Parathyroid adenoma (tissue), 2 donors: ENCODE data around the gene GALNT10.

Source experiments
- H2AFZ ChIP-seq: fragments of 300-600 bp; sonication (generic); one replicate; pipeline ENCODE4 v1.7.0; 2017; ENCODE audit warnings: antibody characterized with exemption, mild to moderate bottlenecking
- H3K27ac ChIP-seq: fragments of 300-600 bp; sonication (generic); one replicate; pipeline ENCODE4 v1.7.0; 2017
- H3K27me3 ChIP-seq: fragments of 300-600 bp; sonication (generic); one replicate; pipeline ENCODE4 v1.7.0; 2017; ENCODE audit warnings: low read length; ENCODE audit not compliant: control insufficient read depth, insufficient read depth
- H3K36me3 ChIP-seq: fragments of 300-600 bp; sonication (generic); one replicate; pipeline ENCODE4 v1.7.0; 2017; ENCODE audit warnings: low read length; ENCODE audit not compliant: control insufficient read depth, insufficient read depth
- H3K4me1 ChIP-seq: fragments of 300-600 bp; sonication (generic); one replicate; pipeline ENCODE4 v1.7.0; 2017; ENCODE audit warnings: control low read depth
- H3K4me2 ChIP-seq: fragments of 300-600 bp; sonication (generic); one replicate; pipeline ENCODE4 v1.7.0; 2017; ENCODE audit warnings: low read length
- H3K4me3 ChIP-seq: fragments of 300-600 bp; sonication (generic); one replicate; pipeline ENCODE4 v1.7.0; 2017; ENCODE audit warnings: low read depth, low read length
- H3K79me2 ChIP-seq: fragments of 300-600 bp; sonication (generic); one replicate; pipeline ENCODE4 v1.7.0; 2017; ENCODE audit warnings: control low read depth
- H3K9ac ChIP-seq: fragments of 300-600 bp; sonication (generic); one replicate; pipeline ENCODE4 v1.7.0; 2017; ENCODE audit warnings: mild to moderate bottlenecking
- H3K9me3 ChIP-seq: fragments of 300-600 bp; sonication (generic); one replicate; pipeline ENCODE4 v1.7.0; 2017; ENCODE audit warnings: low read length; ENCODE audit not compliant: control insufficient read depth
- CTCF ChIP-seq: fragments of 300-600 bp; sonication (generic); IDR thresholded peaks from one replicate; pipeline ENCODE4 v1.7.0; 2017; ENCODE audit warnings: antibody characterized with exemption, mild to moderate bottlenecking
- donor health status: primary hyperparathyroidism.

The GALNT10 gene

GRCh38 chr5:154412316-154412715 lies 221.8 kb downstream of the GALNT10 start:
- Histone ChIP-seq H3K9ac (no peak overlapping the region), H2AFZ (no peak overlapping the region), H3K79me2 (no peaks in the 10 kb centered on the region), H3K4me1 (peaks cover 9% of the 10 kb centered on the region), H3K4me3 (no peak overlapping the region), H3K9me3 (no peaks in the 10 kb centered on the region), H3K36me3 (no peaks in the 10 kb centered on the region), H3K4me2 (no peak overlapping the region), H3K27ac (no peak overlapping the region), H3K27me3 (no peaks in the 10 kb centered on the region)
- TF ChIP-seq CTCF = no peak

- H3K27ac ChIP-seq = no peak overlapping the region
- no peaks in the 10 kb centered on the region for H3K79me2 ChIP-seq
- no peaks in the 10 kb centered on the region for H3K36me3 ChIP-seq
- peaks cover 9% of the 10 kb centered on the region for H3K4me1 ChIP-seq
- no peaks in the 10 kb centered on the region for H3K9me3 ChIP-seq
- no peaks in the 10 kb centered on the region for H3K27me3 ChIP-seq
- H3K9ac ChIP-seq = no peak overlapping the region
- TF ChIP-seq CTCF = no peak
- no peak overlapping the region for H3K4me2 ChIP-seq
- H3K4me3 ChIP-seq = no peak overlapping the region
- H2AFZ ChIP-seq = no peak overlapping the region
These were observed 222.4 kb downstream of the GALNT10 start for GRCh38 chr5:154412925-154413324.

GRCh38 chr5:154415114-154415513 lies 224.6 kb downstream of the GALNT10 start:
- Histone ChIP-seq H3K9me3 (no peaks in the 10 kb centered on the region), H3K79me2 (no peaks in the 10 kb centered on the region), H3K4me3 (no peak overlapping the region), H3K9ac (no peak overlapping the region), H2AFZ (peak overlapping the region; percentile 13), H3K36me3 (no peaks in the 10 kb centered on the region), H3K4me1 (peaks cover 9% of the 10 kb centered on the region), H3K27me3 (no peaks in the 10 kb centered on the region), H3K4me2 (no peak overlapping the region), H3K27ac (no peak overlapping the region)
- TF ChIP-seq CTCF = no peak

- no peaks in the 10 kb centered on the region for H3K36me3 ChIP-seq
- no peak for TF ChIP-seq CTCF
- no peak overlapping the region for H3K4me2 ChIP-seq
- no peaks in the 10 kb centered on the region for H3K27me3 ChIP-seq
- H3K9ac ChIP-seq = no peak overlapping the region
- H3K27ac ChIP-seq = no peak overlapping the region
- H3K4me3 ChIP-seq = no peak overlapping the region
- no peaks in the 10 kb centered on the region for H3K9me3 ChIP-seq
- no peak overlapping the region for H2AFZ ChIP-seq
- H3K4me1 ChIP-seq = peaks cover 9% of the 10 kb centered on the region
- no peaks in the 10 kb centered on the region for H3K79me2 ChIP-seq
These were observed 227.8 kb downstream of the GALNT10 start for GRCh38 chr5:154418344-154418820.

GRCh38 chr5:154419236-154419635 lies 228.7 kb downstream of the GALNT10 start:
- Histone ChIP-seq H3K9me3 (no peaks in the 10 kb centered on the region), H3K4me3 (no peak overlapping the region), H3K27me3 (no peaks in the 10 kb centered on the region), H3K79me2 (no peaks in the 10 kb centered on the region), H2AFZ (no peak overlapping the region), H3K4me2 (no peak overlapping the region), H3K36me3 (no peaks in the 10 kb centered on the region), H3K4me1 (peaks cover 9% of the 10 kb centered on the region), H3K27ac (no peak overlapping the region), H3K9ac (no peak overlapping the region)
- TF ChIP-seq CTCF = no peak
